GM21423 (cell line): ENCODE results near the gene RNF31.
"Not testable (repeated sequence)": the region's sequence is repeated elsewhere in the genome, so short reads cannot be mapped to it uniquely, and the experiment has no call there.

Source experiments
- ATAC-seq: cut with Tn5 transposase; IDR thresholded peaks from one replicate; pipeline ENCODE4 v1.9.1; 2021; ENCODE audit warnings: mild to moderate bottlenecking, moderate library complexity; ENCODE audit not compliant: unreplicated experiment

The RNF31 gene

GRCh38 chr14:24197056-24197450 lies 49.8 kb downstream of the RNF31 start:
- ATAC-seq = no peak

- no peak for ATAC-seq
Observed at GRCh38 chr14:24198814-24199524, 51.7 kb downstream of the RNF31 start.

GRCh38 chr14:24202538-24202937 lies 55.2 kb downstream of the RNF31 start:
- not testable (repeated sequence) for ATAC-seq

GRCh38 chr14:24203249-24203886 lies 56.1 kb downstream of the RNF31 start:
- ATAC-seq = not testable (repeated sequence)

- ATAC-seq = no peak
Observed at GRCh38 chr14:24204163-24205146, 57.2 kb downstream of the RNF31 start.

GRCh38 chr14:24206260-24207103 lies 59.2 kb downstream of the RNF31 start:
- ATAC-seq = no peak

GRCh38 chr14:24207104-24207551 lies 59.8 kb downstream of the RNF31 start:
- ATAC-seq = no peak

GRCh38 chr14:24207625-24208024 lies 60.3 kb downstream of the RNF31 start:
- no peak for ATAC-seq
